H1 (cell line): ENCODE results near the gene RCHY1. TPM values are rescaled to one million over a fixed set of nuclear protein-coding genes. Genes with fewer than 3 reads are reported as not detected.

ENCODE experiments used
- CTCF ChIA-PET: fragments of 300-600 bp; sonication (Branson Sonifier 250); formaldehyde crosslinking; loops from one replicate; lab custom pipeline; 2021; ENCODE audit not compliant: partially characterized antibody; lab: Charles Lee
- POLR2A ChIA-PET: fragments of 300-600 bp; sonication (Branson Sonifier 250); formaldehyde crosslinking; loops from one replicate; lab custom pipeline; 2021; ENCODE audit warnings: inconsistent platforms; ENCODE audit not compliant: partially characterized antibody; lab: Charles Lee
- DNase-seq, 2 experiments: peaks; one replicate each; pipeline versions ENCODE4 v3.0.0 to v3.0.0-alpha.2; 2010 to 2022; ENCODE audit warnings: low spot score in 2 of 2, low read depth in 1 of 2, mixed read lengths in 1 of 2
- FAIRE-seq: peaks from 2 replicates; lab custom pipeline; 2011; peaks lifted over from hg19 to GRCh38; lab: Jason Lieb, UNC
- H2AFZ ChIP-seq: 2 replicates; pipeline ENCODE4 v1.8.1; 2012; ENCODE audit warnings: low read length, inconsistent platforms
- H2AK5ac ChIP-seq: 2 replicates; pipeline ENCODE4 v1.6.1; 2013; ENCODE audit warnings: low read depth, low read length
- H2BK120ac ChIP-seq: replicated peaks from 2 replicates; pipeline ENCODE3; 2013; ENCODE audit warnings: low read depth, low read length, inconsistent platforms
- H2BK12ac ChIP-seq: 2 replicates; pipeline ENCODE4 v1.6.1; 2013; ENCODE audit warnings: low read depth, low read length
- H2BK15ac ChIP-seq: 2 replicates; pipeline ENCODE4 v1.6.1; 2013; ENCODE audit warnings: low read length
- H2BK20ac ChIP-seq: 2 replicates; pipeline ENCODE4 v1.6.1; 2013; ENCODE audit warnings: low read length
- H2BK5ac ChIP-seq: 2 replicates; pipeline ENCODE4 v1.6.1; 2013; ENCODE audit warnings: low read depth, low read length
- H3K14ac ChIP-seq: 2 replicates; pipeline ENCODE4 v1.6.1; 2013; ENCODE audit warnings: inconsistent platforms; ENCODE audit not compliant: insufficient read length
- H3K18ac ChIP-seq: 2 replicates; pipeline ENCODE4 v1.6.1; 2013; ENCODE audit warnings: low read length; ENCODE audit errors: extremely low read depth
- H3K23ac ChIP-seq: 2 replicates; pipeline ENCODE4 v1.6.1; 2013; ENCODE audit warnings: inconsistent platforms; ENCODE audit not compliant: insufficient read length
- H3K23me2 ChIP-seq: 2 replicates; pipeline ENCODE4 v1.6.1; 2013; ENCODE audit warnings: low read depth, low read length
- H3K27ac ChIP-seq: 2 replicates; pipeline ENCODE4 v1.6.1; 2011; ENCODE audit warnings: low read depth, low read length, inconsistent platforms
- H3K27me3 ChIP-seq, 4 experiments: replicated peaks in 1 of 4; 1 replicate in 1 of 4; 2 replicates in 3 of 4; pipeline versions ENCODE4 v1.6.1 to v1.8.1; 2011 to 2013; ENCODE audit warnings: low read length in 3 of 4, mild to moderate bottlenecking in 3 of 4, inconsistent platforms in 2 of 4, mixed read lengths in 2 of 4, moderate library complexity in 1 of 4; ENCODE audit not compliant: control insufficient read depth in 3 of 4, insufficient read depth in 3 of 4; ENCODE audit errors: extremely low read depth in 1 of 4
- H3K36me3 ChIP-seq, 4 experiments: 2 replicates each; pipeline versions ENCODE4 v1.6.1 to v1.8.1; 2011 to 2013; ENCODE audit warnings: mild to moderate bottlenecking in 4 of 4, low read length in 3 of 4, moderate library complexity in 2 of 4, control low read depth in 1 of 4, inconsistent platforms in 1 of 4; ENCODE audit not compliant: insufficient read depth in 4 of 4, control insufficient read depth in 2 of 4
- H3K4ac ChIP-seq: replicated peaks from 2 replicates; pipeline ENCODE3; 2013; ENCODE audit warnings: low read length, low read depth, mixed read lengths, inconsistent platforms; ENCODE audit not compliant: insufficient read length
- H3K4me1 ChIP-seq, 4 experiments: replicated peaks in 1 of 4; 1 replicate in 1 of 4; 2 replicates in 3 of 4; pipeline versions ENCODE4 v1.6.1 to v1.8.1; 2011 to 2013; ENCODE audit warnings: low read length in 3 of 4, inconsistent platforms in 2 of 4, mixed read lengths in 1 of 4; ENCODE audit not compliant: insufficient read depth in 4 of 4, control insufficient read depth in 3 of 4
- H3K4me2 ChIP-seq, 2 experiments: 2 replicates each; pipeline versions ENCODE4 v1.6.1 to v1.8.1; 2011 to 2013; ENCODE audit warnings: low read depth in 2 of 2, low read length in 2 of 2, control low read depth in 1 of 2, inconsistent platforms in 1 of 2, mild to moderate bottlenecking in 1 of 2; ENCODE audit not compliant: insufficient read depth in 1 of 2
- H3K4me3 ChIP-seq, 4 experiments: fragments of 200-600, 300-600 bp in 1 of 4; sonication (generic), shearing (Covaris generic), sonication (Bioruptor Twin) in 1 of 4; 2 replicates each; pipeline versions ENCODE4 v1.5.1 to v1.8.1; 2011 to 2016; ENCODE audit warnings: low read length in 4 of 4, low read depth in 3 of 4, control low read depth in 2 of 4, inconsistent platforms in 2 of 4, mild to moderate bottlenecking in 2 of 4, mixed read lengths in 1 of 4, moderate library complexity in 1 of 4; ENCODE audit not compliant: insufficient read depth in 2 of 4; ENCODE audit errors: extremely low read depth in 1 of 4
- H3K56ac ChIP-seq: replicated peaks from 2 replicates; pipeline ENCODE3; 2013; ENCODE audit warnings: low read depth, mild to moderate bottlenecking, mixed read lengths, low read length, inconsistent platforms; ENCODE audit not compliant: insufficient read length
- H3K79me1 ChIP-seq: 2 replicates; pipeline ENCODE4 v1.6.1; 2013; ENCODE audit warnings: low read depth, low read length, control low read depth
- H3K79me2 ChIP-seq, 2 experiments: 2 replicates each; pipeline versions ENCODE4 v1.6.1 to v1.8.1; 2012 to 2013; ENCODE audit warnings: low read length in 2 of 2, mild to moderate bottlenecking in 2 of 2, inconsistent platforms in 1 of 2; ENCODE audit not compliant: insufficient read depth in 2 of 2, control insufficient read depth in 1 of 2
- H3K9ac ChIP-seq, 4 experiments: replicated peaks in 1 of 4; 1 replicate in 1 of 4; 2 replicates in 3 of 4; pipeline versions ENCODE4 v1.6.1 to v1.8.1; 2011 to 2013; ENCODE audit warnings: low read depth in 3 of 4, low read length in 3 of 4, control low read depth in 2 of 4, mild to moderate bottlenecking in 2 of 4, moderate library complexity in 2 of 4, inconsistent platforms in 1 of 4; ENCODE audit errors: extremely low read depth in 1 of 4
- H3K9me3 ChIP-seq, 2 experiments: 2 replicates each; pipeline versions ENCODE4 v1.6.1 to v1.8.1; 2012 to 2013; ENCODE audit warnings: mild to moderate bottlenecking in 2 of 2, moderate library complexity in 2 of 2, control low read depth in 1 of 2, inconsistent platforms in 1 of 2, low read depth in 1 of 2, low read length in 1 of 2, mixed read lengths in 1 of 2; ENCODE audit not compliant: insufficient read depth in 2 of 2
- H4K20me1 ChIP-seq, 2 experiments: replicated peaks in 1 of 2; 2 replicates each; pipeline versions ENCODE3 to v1.8.1; 2011 to 2013; ENCODE audit warnings: inconsistent platforms in 2 of 2, low read length in 2 of 2, mild to moderate bottlenecking in 1 of 2; ENCODE audit not compliant: insufficient read depth in 2 of 2, control insufficient read depth in 1 of 2
- H4K5ac ChIP-seq: 2 replicates; pipeline ENCODE4 v1.6.1; 2013; ENCODE audit warnings: low read length, low read depth, mixed read lengths, inconsistent platforms; ENCODE audit not compliant: insufficient read length
- H4K8ac ChIP-seq: 2 replicates; pipeline ENCODE4 v1.8.0; 2013; ENCODE audit warnings: mild to moderate bottlenecking, moderate library complexity, low read length, inconsistent platforms; ENCODE audit not compliant: insufficient read depth; ENCODE audit errors: extremely low read depth
- H4K91ac ChIP-seq: replicated peaks from 2 replicates; pipeline ENCODE3; 2013; ENCODE audit warnings: low read length, mixed read lengths, inconsistent platforms; ENCODE audit not compliant: insufficient read length
- CEBPB ChIP-seq: IDR thresholded peaks from 2 replicates; pipeline ENCODE4 v1.6.1; 2012; ENCODE audit warnings: low read depth, low read length
- FOSL1 ChIP-seq: IDR thresholded peaks from 2 replicates; pipeline ENCODE4 v1.6.1; 2011; ENCODE audit warnings: mild to moderate bottlenecking, low read depth, low read length, moderate library complexity; ENCODE audit not compliant: insufficient read depth
- KDM5A ChIP-seq: fragments of 200-600 bp; IDR thresholded peaks from 2 replicates; pipeline ENCODE4 v1.7.1; 2012; ENCODE audit warnings: mild to moderate bottlenecking, low read length, inconsistent platforms, mixed read lengths
- RAD21 ChIP-seq, 2 experiments: IDR thresholded peaks in 1 of 2; conservative IDR thresholded peaks in 1 of 2; 2 replicates each; pipeline ENCODE4 v1.6.1; 2011; ENCODE audit warnings: low read depth in 2 of 2, low read length in 2 of 2, improper control_type of control experiment in 1 of 2, inconsistent platforms in 1 of 2, mild to moderate bottlenecking in 1 of 2, moderate library complexity in 1 of 2
- RFX5 ChIP-seq: IDR thresholded peaks from 2 replicates; pipeline ENCODE4 v1.6.1; 2011; ENCODE audit warnings: low read depth, low read length, improper control_type of control experiment, borderline replicate concordance
- SRF ChIP-seq: IDR thresholded peaks from 2 replicates; pipeline ENCODE4 v1.6.1; 2011; ENCODE audit warnings: mild to moderate bottlenecking, low read depth, low read length, moderate library complexity
- TAF1 ChIP-seq: IDR thresholded peaks from 2 replicates; pipeline ENCODE4 v1.6.1; 2011; ENCODE audit warnings: mild to moderate bottlenecking, low read depth, low read length
- YY1 ChIP-seq: IDR thresholded peaks from 2 replicates; pipeline ENCODE4 v1.6.1; 2011; ENCODE audit warnings: low read depth, mild to moderate bottlenecking, low read length
- WGBS, 2 experiments: shearing (Covaris generic) in 1 of 2; methylation state at CpG; one replicate each; pipeline versions ENCODE4 v1.1.6 to v1.1.7; 2013 to 2015; ENCODE audit warnings: low lambda C conversion rate in 2 of 2, mixed read lengths in 2 of 2, inconsistent platforms in 1 of 2, low coverage in 1 of 2, missing lambda C conversion rate in 1 of 2; ENCODE audit not compliant: insufficient replicate concordance in 2 of 2, insufficient coverage in 1 of 2, insufficient read length in 1 of 2; ENCODE audit errors: extremely low coverage in 1 of 2, missing lambda C conversion rate in 1 of 2; 5-methylcytosine and 5-hydroxymethylcytosine counted together
- polyA plus RNA-seq, 7 experiments: library from polyadenylated mRNA; depleted of rRNA in 3 of 7; stranded (reverse) in 5 of 7; unstranded in 2 of 7; fragments of >200 nt in 5 of 7; fragments of 200-250 nt in 2 of 7; gene quantifications; 1 replicate in 5 of 7; 2 replicates in 1 of 7; 4 replicates in 1 of 7; pipeline versions ENCODE4 v1.2.1 to v1.2.3, GENCODE V29; 2011 to 2013; ENCODE audit warnings: missing spikeins in 2 of 7, mixed read lengths in 2 of 7
- total RNA-seq: library from RNA; stranded (reverse); fragmentation: NEBNext Ultra II Directional; extraction: Animal tissue kit (Norgen Biotek cat#: 25700); gene quantifications from 2 replicates; pipeline ENCODE4 v1.2.1, GENCODE V29; 2021
- TF ChIP-seq, protein P1 (sequence below): IDR thresholded peaks from 2 replicates; pipeline ENCODE4 v1.6.1; 2012; ENCODE audit warnings: low read length, inconsistent platforms
- TF ChIP-seq, protein P2 (sequence below): IDR thresholded peaks from 2 replicates; pipeline ENCODE4 v1.6.1; 2011; ENCODE audit warnings: low read depth, mild to moderate bottlenecking, low read length; ENCODE audit not compliant: insufficient read depth

RCHY1 gene
- total and polyA plus RNA-seq, 2 of the 8 experiments (the other 6 are each of a cell fraction or from before 2014, with no cell fraction given), result 30.3 to 44.0 TPM

DNA sequence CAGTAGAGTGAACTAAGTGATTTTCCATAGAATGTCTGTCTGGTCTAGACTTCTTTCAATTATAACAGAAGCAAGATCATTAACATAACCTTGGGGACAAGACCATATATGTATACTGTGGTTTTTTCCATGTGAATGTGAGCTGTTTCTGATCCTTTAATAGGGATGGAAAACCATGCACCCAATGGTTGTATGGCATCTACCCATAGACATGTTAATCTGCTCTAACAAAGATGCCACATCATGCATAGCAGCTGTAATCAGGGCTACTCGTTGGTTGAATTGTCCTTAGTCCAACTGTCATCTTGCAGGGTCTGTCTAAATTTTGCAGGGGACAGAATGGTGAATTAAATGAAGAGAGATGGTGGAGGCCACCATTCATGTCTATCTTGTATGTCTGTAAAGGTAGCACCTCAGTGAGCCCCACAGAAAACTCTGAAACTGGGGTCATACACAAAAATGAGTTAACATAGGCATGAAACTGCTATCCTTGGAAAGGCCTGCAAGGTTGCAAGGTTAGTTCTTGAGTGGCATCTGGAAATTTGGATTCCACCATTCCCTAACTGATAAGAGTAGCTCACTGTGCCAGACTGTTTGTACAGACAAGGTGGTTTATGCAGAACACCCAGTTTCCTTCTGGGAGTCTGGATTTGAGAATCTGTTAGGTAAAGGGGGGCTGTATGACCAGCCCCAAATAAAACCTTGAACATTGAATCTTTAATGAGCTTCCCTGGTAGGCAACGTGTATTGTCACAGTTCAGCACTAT is 16.5 kb upstream of the RCHY1 start:
- H3K27ac ChIP-seq, result no peak overlapping the region
- no peak overlapping the region for H4K5ac ChIP-seq
- H3K14ac ChIP-seq, result no peak overlapping the region
- H4K8ac ChIP-seq, result no peak overlapping the region
- H4K20me1 ChIP-seq, result no peaks in the 10 kb centered on the region
- no peak overlapping the region for H3K56ac ChIP-seq
- no peak overlapping the region for H2BK120ac ChIP-seq
- no peak overlapping the region for H2AFZ ChIP-seq
- no peak overlapping the region for H3K4me3 ChIP-seq
- CTCF ChIA-PET, result interaction anchor here (0.6 to 1.0 kb wide), 2 partner anchors 25 to 269 kb away, joined by 3 to 5 read pairs; partner anchors contain the start of gene ODAPH
- POLR2A ChIA-PET, result interaction anchor here (0.8 to 3.2 kb wide), 3 partner anchors 15 to 16 kb away, joined by 4 to 11 read pairs (median 5); partner anchors contain the start of genes RCHY1 and THAP6
- H3K4me2 ChIP-seq, result no peak overlapping the region
- H3K79me1 ChIP-seq, result no peaks in the 10 kb centered on the region
- H2BK5ac ChIP-seq, result no peak overlapping the region
- no peak overlapping the region for H4K91ac ChIP-seq
- peaks cover 4 to 46% (median 20%) of the 10 kb centered on the region in 4 experiments; a peak in 6 of 8 replicates for H3K36me3 ChIP-seq
- H3K27me3 ChIP-seq, result no peaks in the 10 kb centered on the region
- H2AK5ac ChIP-seq, result no peak overlapping the region
- FAIRE-seq (no peak), DNase-seq (no peak)
- 92% methylated on average over 2 of the region's 2 CpGs; no CpG with 5 or more reads in 1 of the 2 experiments for WGBS, 2 experiments
- peaks cover 0 to 1% of the 10 kb centered on the region in 2 experiments; a peak in 1 of 4 replicates for H3K79me2 ChIP-seq
- H3K23ac ChIP-seq, result no peak overlapping the region
- H3K23me2 ChIP-seq, result no peaks in the 10 kb centered on the region
- no peak overlapping the region for H2BK12ac ChIP-seq
- H3K9ac ChIP-seq, result no peak overlapping the region
- H3K4me1 ChIP-seq, result no peaks in the 10 kb centered on the region
- H3K4ac ChIP-seq, result no peak overlapping the region
- H2BK20ac ChIP-seq, result no peak overlapping the region
- peaks cover 6 to 10% of the 10 kb centered on the region in 2 experiments; a peak in 2 of 4 replicates for H3K9me3 ChIP-seq
- no peak overlapping the region for H3K18ac ChIP-seq
- H2BK15ac ChIP-seq, result no peak overlapping the region
- TF ChIP-seq TAF1, result no peak
- TF ChIP-seq, protein P1, sequence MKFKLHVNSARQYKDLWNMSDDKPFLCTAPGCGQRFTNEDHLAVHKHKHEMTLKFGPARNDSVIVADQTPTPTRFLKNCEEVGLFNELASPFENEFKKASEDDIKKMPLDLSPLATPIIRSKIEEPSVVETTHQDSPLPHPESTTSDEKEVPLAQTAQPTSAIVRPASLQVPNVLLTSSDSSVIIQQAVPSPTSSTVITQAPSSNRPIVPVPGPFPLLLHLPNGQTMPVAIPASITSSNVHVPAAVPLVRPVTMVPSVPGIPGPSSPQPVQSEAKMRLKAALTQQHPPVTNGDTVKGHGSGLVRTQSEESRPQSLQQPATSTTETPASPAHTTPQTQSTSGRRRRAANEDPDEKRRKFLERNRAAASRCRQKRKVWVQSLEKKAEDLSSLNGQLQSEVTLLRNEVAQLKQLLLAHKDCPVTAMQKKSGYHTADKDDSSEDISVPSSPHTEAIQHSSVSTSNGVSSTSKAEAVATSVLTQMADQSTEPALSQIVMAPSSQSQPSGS, result no peak
- TF ChIP-seq SRF, result no peak
- no peak for TF ChIP-seq YY1
- TF ChIP-seq FOSL1, result no peak
- no peak for TF ChIP-seq RFX5
- no peak for TF ChIP-seq KDM5A
- TF ChIP-seq CEBPB, result no peak
- TF ChIP-seq RAD21 (IDR thresholded peaks at IDR 0.05 in 1 of 2, conservative IDR thresholded peaks at IDR 0.05 in 1 of 2; ENCODE audit: low read depth in 2 of 2, low read length in 2 of 2), result no peak
- TF ChIP-seq, protein P2, sequence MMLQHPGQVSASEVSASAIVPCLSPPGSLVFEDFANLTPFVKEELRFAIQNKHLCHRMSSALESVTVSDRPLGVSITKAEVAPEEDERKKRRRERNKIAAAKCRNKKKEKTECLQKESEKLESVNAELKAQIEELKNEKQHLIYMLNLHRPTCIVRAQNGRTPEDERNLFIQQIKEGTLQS, result no peak
